Measurements from ENCODE around the gene FAS. TPM values are rescaled to one million over a fixed set of nuclear protein-coding genes. Genes with fewer than 3 reads are reported as not detected.
A peak's percentile ranks its signal among the peaks of the same experiment; 100 is the strongest.

Gene FAS
- total RNA-seq, 1 experiment from 2014 or later: 91.9 TPM

DNA sequence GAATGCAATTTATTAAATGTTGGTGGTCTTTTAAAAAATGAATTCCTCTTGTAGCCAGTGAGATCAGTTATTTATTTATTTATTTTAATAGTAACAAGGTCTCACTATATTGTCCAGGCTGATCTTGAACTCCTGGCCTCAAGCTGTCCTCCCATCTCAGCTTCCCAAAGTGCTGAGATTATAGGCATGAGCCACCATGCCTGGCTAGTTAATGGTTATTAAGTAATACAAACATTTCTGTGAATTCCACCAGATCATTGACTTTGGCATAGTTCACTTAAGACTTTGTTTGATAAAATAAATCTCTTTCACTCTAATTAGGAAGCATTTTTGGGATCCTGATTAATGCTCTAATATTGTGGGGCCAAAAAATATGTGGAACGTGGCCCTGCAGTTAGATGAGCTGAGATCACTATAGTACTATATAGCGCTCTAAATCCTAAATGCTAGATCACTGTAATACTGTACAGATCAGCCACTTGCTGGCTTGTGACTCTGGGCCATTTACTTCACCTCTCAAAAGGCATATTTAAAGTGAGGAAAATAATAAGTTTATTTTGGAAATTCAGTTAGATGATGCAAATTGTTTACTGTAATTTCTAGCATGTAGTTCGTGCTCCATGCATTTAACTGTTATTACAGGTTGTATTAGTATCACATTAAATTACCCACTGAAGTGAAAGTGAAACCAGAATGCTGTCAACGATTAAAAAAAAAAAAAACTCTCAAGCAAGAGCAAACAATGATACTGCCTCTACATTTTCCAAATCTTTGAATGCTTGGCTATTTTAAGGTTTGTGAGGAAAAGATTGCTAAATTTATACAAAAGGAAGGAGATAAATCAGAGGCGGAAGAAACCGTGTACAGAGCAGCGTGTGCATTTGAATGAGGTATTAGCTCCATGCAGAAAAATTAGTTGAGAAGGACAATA lies 15.9 kb upstream of the FAS start:
- Histone ChIP-seq H3K9ac (ENCODE audit: low read length) (peak overlapping the region; percentile 56), H2AFZ (ENCODE audit: low read length) (peak overlapping the region; percentile 87), H3K79me2 (ENCODE audit: low read length) (no peaks in the 10 kb centered on the region), H3K4me1 (ENCODE audit: low read length) (peaks cover 10% of the 10 kb centered on the region), H3K9me2 (replicated peaks; ENCODE audit: insufficient read depth, low read length) (no peaks in the 10 kb centered on the region), H3K27me3 (ENCODE audit: low read length) (no peaks in the 10 kb centered on the region), H3K9me3 (ENCODE audit: low read length) (no peaks in the 10 kb centered on the region), H3K27ac (ENCODE audit: low read length) (no peak overlapping the region), H4K20me1 (ENCODE audit: insufficient read depth, low read depth, low read length) (no peaks in the 10 kb centered on the region), H3K36me3 (ENCODE audit: insufficient read depth, low read length) (no peaks in the 10 kb centered on the region), H3K4me3 (ENCODE audit: low read length) (peak overlapping the region; percentile 65), H3K4me2 (ENCODE audit: low read depth, low read length, poor library complexity, severe bottlenecking) (peak overlapping the region; percentile 74)
- DNase-seq: no peak

DNA sequence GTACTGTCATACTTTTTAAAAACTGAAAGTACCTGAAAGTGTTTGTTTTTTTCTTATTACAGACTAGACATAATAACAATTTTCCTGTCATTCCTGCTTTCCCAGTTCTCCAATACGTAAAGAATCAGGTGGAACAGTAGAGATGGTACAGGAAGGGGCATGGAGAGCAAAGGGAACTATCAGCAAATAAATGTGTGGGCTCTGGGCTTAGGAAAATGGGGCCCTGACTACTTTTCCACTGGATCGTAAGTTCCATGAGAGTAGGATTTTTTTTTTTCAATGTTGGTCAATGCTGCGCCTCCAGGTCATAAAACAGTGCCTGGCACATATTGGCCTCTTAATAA lies 15.2 kb upstream of the FAS start:
- H3K27ac ChIP-seq (ENCODE audit: low read length): no peak overlapping the region
- no peaks in the 10 kb centered on the region for H3K9me2 ChIP-seq (replicated peaks; ENCODE audit: insufficient read depth, low read length)
- H3K36me3 ChIP-seq (ENCODE audit: insufficient read depth, low read length): no peaks in the 10 kb centered on the region
- peaks cover 10% of the 10 kb centered on the region for H3K4me1 ChIP-seq (ENCODE audit: low read length)
- no peaks in the 10 kb centered on the region for H3K27me3 ChIP-seq (ENCODE audit: low read length)
- no peaks in the 10 kb centered on the region for H3K79me2 ChIP-seq (ENCODE audit: low read length)
- H3K4me3 ChIP-seq (ENCODE audit: low read length): peak overlapping the region; percentile 65
- peak overlapping the region; percentile 87 for H2AFZ ChIP-seq (ENCODE audit: low read length)
- H3K4me2 ChIP-seq (ENCODE audit: low read depth, low read length, poor library complexity, severe bottlenecking): peak overlapping the region; percentile 74
- peak overlapping the region; percentile 56 for H3K9ac ChIP-seq (ENCODE audit: low read length)
- no peaks in the 10 kb centered on the region for H4K20me1 ChIP-seq (ENCODE audit: insufficient read depth, low read depth, low read length)
- DNase-seq: no peak
- H3K9me3 ChIP-seq (ENCODE audit: low read length): no peaks in the 10 kb centered on the region

DNA sequence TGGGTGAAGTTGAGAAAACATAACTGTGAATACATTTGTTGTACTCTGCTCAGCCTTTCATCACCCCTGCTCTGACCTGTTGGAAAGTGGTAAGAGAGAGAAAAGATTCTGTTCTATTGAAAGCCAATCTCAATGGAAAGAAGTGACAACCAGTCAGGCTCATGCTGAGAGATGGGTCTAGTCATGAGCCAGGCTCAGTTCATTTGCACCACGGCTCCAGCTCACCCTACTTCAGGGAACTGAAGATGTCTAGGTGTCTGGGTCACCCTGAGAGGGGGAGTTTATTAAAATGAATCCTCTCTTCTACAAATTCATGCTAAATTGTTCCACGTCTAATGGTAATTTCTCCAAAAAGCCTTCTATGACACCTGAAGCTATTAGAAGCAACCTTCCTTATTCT lies 12.1 kb upstream of the FAS start:
- Histone ChIP-seq H3K9ac (ENCODE audit: low read length) (no peak overlapping the region), H2AFZ (ENCODE audit: low read length) (no peak overlapping the region), H3K27me3 (ENCODE audit: low read length) (no peaks in the 10 kb centered on the region), H3K27ac (ENCODE audit: low read length) (no peak overlapping the region), H3K79me2 (ENCODE audit: low read length) (no peaks in the 10 kb centered on the region), H3K4me3 (ENCODE audit: low read length) (no peak overlapping the region), H3K9me2 (replicated peaks; ENCODE audit: insufficient read depth, low read length) (no peaks in the 10 kb centered on the region), H3K4me2 (ENCODE audit: low read depth, low read length, poor library complexity, severe bottlenecking) (no peak overlapping the region), H3K36me3 (ENCODE audit: insufficient read depth, low read length) (no peaks in the 10 kb centered on the region), H3K4me1 (ENCODE audit: low read length) (peaks cover 10% of the 10 kb centered on the region), H4K20me1 (ENCODE audit: insufficient read depth, low read depth, low read length) (no peaks in the 10 kb centered on the region), H3K9me3 (ENCODE audit: low read length) (no peaks in the 10 kb centered on the region)
- no peak for DNase-seq

DNA sequence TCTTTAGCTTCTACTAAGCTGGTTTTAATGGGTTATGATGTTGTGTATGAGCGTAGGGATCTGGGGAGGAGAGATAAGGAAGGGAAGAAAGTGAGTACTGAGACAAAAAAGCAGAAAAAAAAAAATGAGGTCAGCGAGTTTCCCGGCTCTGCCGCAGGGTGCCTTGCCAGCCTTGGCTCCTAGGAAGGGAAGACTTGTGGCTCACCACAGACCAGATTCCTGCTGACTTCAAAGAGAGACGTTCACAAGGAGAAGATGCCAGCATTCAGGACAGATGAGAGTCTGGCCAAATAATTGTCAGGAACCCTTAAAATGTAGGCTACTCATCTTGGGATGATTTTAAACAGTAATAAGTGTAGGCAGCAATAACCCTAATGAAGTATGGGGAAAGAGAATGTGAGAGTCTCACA lies 11.4 kb upstream of the FAS start:
- Histone ChIP-seq H3K36me3 (ENCODE audit: insufficient read depth, low read length) (no peaks in the 10 kb centered on the region), H2AFZ (ENCODE audit: low read length) (no peak overlapping the region), H4K20me1 (ENCODE audit: insufficient read depth, low read depth, low read length) (no peaks in the 10 kb centered on the region), H3K9me2 (replicated peaks; ENCODE audit: insufficient read depth, low read length) (no peaks in the 10 kb centered on the region), H3K4me2 (ENCODE audit: low read depth, low read length, poor library complexity, severe bottlenecking) (no peak overlapping the region), H3K9me3 (ENCODE audit: low read length) (no peaks in the 10 kb centered on the region), H3K79me2 (ENCODE audit: low read length) (no peaks in the 10 kb centered on the region), H3K9ac (ENCODE audit: low read length) (no peak overlapping the region), H3K4me3 (ENCODE audit: low read length) (no peak overlapping the region), H3K27me3 (ENCODE audit: low read length) (no peaks in the 10 kb centered on the region), H3K27ac (ENCODE audit: low read length) (no peak overlapping the region), H3K4me1 (ENCODE audit: low read length) (peaks cover 10% of the 10 kb centered on the region)
- no peak for DNase-seq

DNA sequence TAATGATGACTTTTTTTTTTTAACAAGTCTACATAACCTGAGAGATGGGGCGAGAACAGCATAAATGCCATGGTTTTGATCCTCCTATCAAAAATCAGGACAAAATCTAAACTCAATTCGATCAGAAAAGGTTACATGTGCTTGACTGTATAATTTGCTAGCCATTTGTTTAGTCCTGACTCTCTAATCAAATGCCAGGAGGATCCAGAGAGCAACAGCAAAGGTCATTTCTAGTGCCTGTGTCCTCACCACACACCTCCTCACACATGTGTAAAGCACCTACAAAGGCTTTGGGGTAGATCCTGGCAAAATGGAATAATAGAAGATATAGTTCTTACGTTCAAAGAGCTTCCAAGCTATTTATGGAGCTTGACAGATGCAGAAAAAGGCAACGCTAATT lies 11.0 kb upstream of the FAS start:
- no peaks in the 10 kb centered on the region for H4K20me1 ChIP-seq (ENCODE audit: insufficient read depth, low read depth, low read length)
- H3K27me3 ChIP-seq (ENCODE audit: low read length): no peaks in the 10 kb centered on the region
- no peak overlapping the region for H3K4me2 ChIP-seq (ENCODE audit: low read depth, low read length, poor library complexity, severe bottlenecking)
- no peaks in the 10 kb centered on the region for H3K79me2 ChIP-seq (ENCODE audit: low read length)
- no peak overlapping the region for H3K27ac ChIP-seq (ENCODE audit: low read length)
- no peaks in the 10 kb centered on the region for H3K9me2 ChIP-seq (replicated peaks; ENCODE audit: insufficient read depth, low read length)
- H2AFZ ChIP-seq (ENCODE audit: low read length): no peak overlapping the region
- no peaks in the 10 kb centered on the region for H3K9me3 ChIP-seq (ENCODE audit: low read length)
- no peak overlapping the region for H3K9ac ChIP-seq (ENCODE audit: low read length)
- no peaks in the 10 kb centered on the region for H3K36me3 ChIP-seq (ENCODE audit: insufficient read depth, low read length)
- no peak overlapping the region for H3K4me3 ChIP-seq (ENCODE audit: low read length)
- no peak for DNase-seq
- H3K4me1 ChIP-seq (ENCODE audit: low read length): peaks cover 9% of the 10 kb centered on the region

DNA sequence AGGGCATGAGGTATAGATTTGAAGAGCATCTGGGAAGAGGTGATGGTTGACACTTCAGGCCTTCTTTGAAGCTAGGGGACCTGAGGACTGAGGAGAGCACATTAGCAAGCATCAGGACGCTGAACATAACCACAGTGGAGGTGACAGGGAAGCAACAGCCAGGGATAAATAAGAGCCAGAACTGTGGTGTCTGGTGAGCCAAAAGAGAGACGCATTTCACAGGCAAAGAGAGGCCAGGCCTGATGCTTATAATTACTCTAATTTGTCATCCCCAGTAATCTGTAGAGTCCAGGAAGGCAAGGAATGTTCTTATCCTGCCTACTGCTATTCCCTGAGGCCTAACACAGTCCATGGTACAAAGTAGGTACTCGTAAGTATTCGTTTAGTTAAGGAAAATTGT lies 10.4 kb upstream of the FAS start:
- DNase-seq: no peak
- no peaks in the 10 kb centered on the region for H3K9me2 ChIP-seq (replicated peaks; ENCODE audit: insufficient read depth, low read length)
- no peak overlapping the region for H3K9ac ChIP-seq (ENCODE audit: low read length)
- H3K4me1 ChIP-seq (ENCODE audit: low read length): peaks cover 2% of the 10 kb centered on the region; the same call in 1 of the 2 replicates
- no peak overlapping the region for H3K4me2 ChIP-seq (ENCODE audit: low read depth, low read length, poor library complexity, severe bottlenecking)
- H3K36me3 ChIP-seq (ENCODE audit: insufficient read depth, low read length): no peaks in the 10 kb centered on the region
- no peaks in the 10 kb centered on the region for H3K79me2 ChIP-seq (ENCODE audit: low read length)
- no peaks in the 10 kb centered on the region for H3K9me3 ChIP-seq (ENCODE audit: low read length)
- no peaks in the 10 kb centered on the region for H4K20me1 ChIP-seq (ENCODE audit: insufficient read depth, low read depth, low read length)
- H3K4me3 ChIP-seq (ENCODE audit: low read length): no peak overlapping the region
- H3K27ac ChIP-seq (ENCODE audit: low read length): no peak overlapping the region
- no peaks in the 10 kb centered on the region for H3K27me3 ChIP-seq (ENCODE audit: low read length)
- H2AFZ ChIP-seq (ENCODE audit: low read length): no peak overlapping the region

DNA sequence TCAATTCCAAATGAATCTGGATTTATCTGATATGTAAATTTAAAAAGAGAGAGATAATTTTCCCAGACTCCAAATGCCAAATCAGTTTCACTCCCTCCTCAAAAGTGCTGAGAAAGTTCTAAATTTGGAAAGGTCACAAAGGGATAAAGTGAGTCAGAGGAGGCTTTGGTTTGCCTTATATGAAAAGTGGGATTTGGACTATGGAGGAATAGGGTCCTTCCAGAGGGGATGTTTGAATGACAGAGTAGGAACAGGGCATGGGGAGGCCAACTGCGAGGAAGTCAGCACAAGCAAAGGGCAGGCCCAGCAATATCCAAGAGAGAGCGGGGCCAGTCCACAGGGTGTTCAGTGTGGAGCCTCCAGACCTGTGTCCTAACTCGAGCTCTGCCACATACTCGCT lies 9.8 kb upstream of the FAS start:
- Histone ChIP-seq H3K79me2 (ENCODE audit: low read length) (no peaks in the 10 kb centered on the region), H3K4me3 (ENCODE audit: low read length) (no peak overlapping the region), H2AFZ (ENCODE audit: low read length) (no peak overlapping the region), H3K9me2 (replicated peaks; ENCODE audit: insufficient read depth, low read length) (no peaks in the 10 kb centered on the region), H3K27me3 (ENCODE audit: low read length) (no peaks in the 10 kb centered on the region), H3K9ac (ENCODE audit: low read length) (no peak overlapping the region), H4K20me1 (ENCODE audit: insufficient read depth, low read depth, low read length) (no peaks in the 10 kb centered on the region), H3K36me3 (ENCODE audit: insufficient read depth, low read length) (no peaks in the 10 kb centered on the region), H3K4me2 (ENCODE audit: low read depth, low read length, poor library complexity, severe bottlenecking) (no peak overlapping the region), H3K27ac (ENCODE audit: low read length) (no peak overlapping the region), H3K9me3 (ENCODE audit: low read length) (no peaks in the 10 kb centered on the region), H3K4me1 (ENCODE audit: low read length) (no peaks in the 10 kb centered on the region)
- no peak for DNase-seq

DNA sequence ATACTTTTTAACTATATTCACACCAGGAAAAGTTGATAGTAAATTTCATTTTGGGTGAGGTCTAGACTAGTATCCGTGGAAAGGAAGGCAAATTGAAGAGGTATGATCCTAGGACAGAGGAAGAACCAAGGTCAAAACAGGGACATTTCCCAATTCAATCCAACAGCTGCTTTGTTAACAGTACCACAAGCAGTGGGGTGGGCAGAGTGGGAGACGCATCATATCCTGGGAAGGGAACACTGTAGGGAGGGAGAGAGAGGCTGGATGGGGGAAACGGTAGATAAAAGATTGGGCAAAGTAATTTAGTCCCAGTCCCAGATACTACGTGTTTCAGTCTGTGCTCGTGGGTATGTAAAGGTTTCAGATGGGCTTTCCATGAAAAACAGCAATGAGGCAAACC lies 9.2 kb upstream of the FAS start:
- Histone ChIP-seq H3K9ac (ENCODE audit: low read length) (no peak overlapping the region), H3K27me3 (ENCODE audit: low read length) (no peaks in the 10 kb centered on the region), H3K4me3 (ENCODE audit: low read length) (no peak overlapping the region), H3K4me1 (ENCODE audit: low read length) (no peaks in the 10 kb centered on the region), H3K9me2 (replicated peaks; ENCODE audit: insufficient read depth, low read length) (no peaks in the 10 kb centered on the region), H3K36me3 (ENCODE audit: insufficient read depth, low read length) (no peaks in the 10 kb centered on the region), H3K27ac (ENCODE audit: low read length) (no peak overlapping the region), H4K20me1 (ENCODE audit: insufficient read depth, low read depth, low read length) (no peaks in the 10 kb centered on the region), H2AFZ (ENCODE audit: low read length) (no peak overlapping the region), H3K9me3 (ENCODE audit: low read length) (no peaks in the 10 kb centered on the region), H3K4me2 (ENCODE audit: low read depth, low read length, poor library complexity, severe bottlenecking) (no peak overlapping the region), H3K79me2 (ENCODE audit: low read length) (no peaks in the 10 kb centered on the region)
- DNase-seq: no peak
